Kidney epithelial cell (primary cell): ENCODE measurements around the gene SPAG6. TPM values are rescaled to one million over a fixed set of nuclear protein-coding genes. Genes with fewer than 3 reads are reported as not detected.
"Not testable (repeated sequence)": the region's sequence is repeated elsewhere in the genome, so short reads cannot be mapped to it uniquely, and the experiment has no call there.

Experiments used
- DNase-seq: peaks from one replicate; pipeline ENCODE4 v3.0.0-alpha.2; 2010; ENCODE audit warnings: low read depth
- H3K27me3 ChIP-seq: 2 replicates; pipeline ENCODE4 v1.6.0; 2011; ENCODE audit warnings: low read length; ENCODE audit not compliant: control insufficient read depth, insufficient read depth
- H3K36me3 ChIP-seq: 2 replicates; pipeline ENCODE4 v1.5.1; 2011; ENCODE audit warnings: low read length; ENCODE audit not compliant: control insufficient read depth, insufficient read depth
- H3K4me3 ChIP-seq: 2 replicates; pipeline ENCODE4 v1.5.1; 2011; ENCODE audit warnings: low read depth, mild to moderate bottlenecking, control low read depth, low read length
- CTCF ChIP-seq: IDR thresholded peaks from 2 replicates; pipeline ENCODE4 v1.5.1; 2011; ENCODE audit warnings: mild to moderate bottlenecking, moderate library complexity, low read length, control low read depth, inconsistent platforms; ENCODE audit not compliant: insufficient read depth, poor library complexity, severe bottlenecking
- total RNA-seq: library from RNA; depleted of rRNA; stranded (reverse); fragments of >200 nt; gene quantifications from 2 replicates; pipeline ENCODE4 v1.2.3, GENCODE V29; 2015

SPAG6 gene
- total RNA-seq, 1 donor from 2014 or later: 0.79 TPM

- H3K27me3 ChIP-seq: no peaks in the 10 kb centered on the region
- TF ChIP-seq CTCF: no peak
- H3K4me3 ChIP-seq: no peak overlapping the region
- no peak for DNase-seq
- no peaks in the 10 kb centered on the region for H3K36me3 ChIP-seq
Observed at GRCh38 chr10:22309180-22310000, 35.9 kb upstream of the SPAG6 start.

- H3K4me3 ChIP-seq, H3K36me3 ChIP-seq, H3K27me3 ChIP-seq, DNase-seq: not testable (repeated sequence)
Observed at GRCh38 chr10:22310012-22310411, 35.3 kb upstream of the SPAG6 start.

- DNase-seq: no peak
- Histone ChIP-seq H3K4me3 (no peak overlapping the region), H3K27me3 (no peaks in the 10 kb centered on the region), H3K36me3 (no peaks in the 10 kb centered on the region)
- TF ChIP-seq CTCF: no peak
Observed at GRCh38 chr10:22310928-22311327, 34.4 kb upstream of the SPAG6 start.

- Histone ChIP-seq H3K36me3 (no peaks in the 10 kb centered on the region), H3K4me3 (no peak overlapping the region), H3K27me3 (no peaks in the 10 kb centered on the region)
- DNase-seq: no peak
- TF ChIP-seq CTCF: no peak
Observed at GRCh38 chr10:22314852-22315251, 30.4 kb upstream of the SPAG6 start.

GRCh38 chr10:22315455-22316285 is 29.6 kb upstream of the SPAG6 start:
- no peak for DNase-seq
- no peak for TF ChIP-seq CTCF
- H3K4me3 ChIP-seq: peak overlapping the region; percentile 73
- no peaks in the 10 kb centered on the region for H3K27me3 ChIP-seq
- no peaks in the 10 kb centered on the region for H3K36me3 ChIP-seq

GRCh38 chr10:22316286-22317075 is 28.8 kb upstream of the SPAG6 start, which contains the start of gene COMMD3:
Gene COMMD3, plus strand, starts transcription at chr10:22316388. Its CDS starts 30 bp downstream, at chr10:22316418.
- TF ChIP-seq CTCF: no peak
- no peak for DNase-seq
- Histone ChIP-seq H3K27me3 (peaks cover 2% of the 10 kb centered on the region), H3K4me3 (peak within 1 kb of the TSS; percentile 73), H3K36me3 (no peaks in the 10 kb centered on the region)
